GM12878 (cell line): ENCODE measurements around the gene EDN2. TPM values are rescaled to one million over a fixed set of nuclear protein-coding genes. Genes with fewer than 3 reads are reported as not detected.

ENCODE experiments used
- ATAC-seq: fragments of 200-7000 bp; cut with Tn5 transposase; 3 replicates; pipeline ENCODE4 v1.9.1; 2020; ENCODE audit warnings: mild to moderate bottlenecking, moderate library complexity
- BruUV-seq: library from RNA; stranded (reverse); fragments of 400-500 nt; replicated peaks from 2 replicates; lab custom pipeline; 2021; lab: Mats Ljungman, UMichigan
- CTCF ChIA-PET: fragments of 300-600 bp; sonication (Branson Sonifier 250); formaldehyde crosslinking; extraction: SDS; loops from one replicate; lab custom pipeline; 2021; ENCODE audit warnings: inconsistent platforms; lab: Yijun Ruan, JAX
- POLR2A ChIA-PET: fragments of 350-600 bp; formaldehyde crosslinking; extraction: SDS; loops from one replicate; lab custom pipeline; 2021; ENCODE audit warnings: inconsistent platforms; lab: Charles Lee
- RAD21 ChIA-PET: fragments of 300-600 bp; sonication (Branson Sonifier 250); formaldehyde crosslinking; loops from one replicate; lab custom pipeline; 2023; ENCODE audit warnings: antibody characterized with exemption; ENCODE audit not compliant: unreplicated experiment; lab: Charles Lee
- SMC1A ChIA-PET: fragments of 300-600 bp; sonication (Branson Sonifier 250); formaldehyde crosslinking; loops from one replicate; lab custom pipeline; 2023; ENCODE audit not compliant: unreplicated experiment, uncharacterized antibody; lab: Charles Lee
- DNase-seq: peaks from one replicate; pipeline ENCODE4 v3.0.0-alpha.2; 2011; ENCODE audit warnings: low read depth, low spot score
- FAIRE-seq: peaks from 3 replicates; lab custom pipeline; 2011; peaks lifted over from hg19 to GRCh38; lab: Jason Lieb, UNC
- H2AFZ ChIP-seq: 2 replicates; pipeline ENCODE4 v1.6.0; 2011; ENCODE audit warnings: low read depth, low read length, control low read depth; ENCODE audit not compliant: control insufficient read depth
- H3K27ac ChIP-seq: 2 replicates; pipeline ENCODE4 v1.5.1; 2011; ENCODE audit warnings: control low read depth; ENCODE audit not compliant: control insufficient read depth, insufficient read depth
- H3K27me3 ChIP-seq, 2 experiments: replicated peaks in 1 of 2; 2 replicates each; pipeline versions ENCODE4 v1.6.0 to v1.6.1; 2011; ENCODE audit warnings: low read length in 1 of 2; ENCODE audit not compliant: control insufficient read depth in 2 of 2, insufficient read depth in 2 of 2
- H3K36me3 ChIP-seq, 2 experiments: 2 replicates each; pipeline ENCODE4 v1.5.1; 2011; ENCODE audit warnings: low read length in 1 of 2; ENCODE audit not compliant: control insufficient read depth in 2 of 2, insufficient read depth in 2 of 2
- H3K4me1 ChIP-seq: 2 replicates; pipeline ENCODE4 v1.6.1; 2011; ENCODE audit warnings: mild to moderate bottlenecking, low read length, moderate library complexity, mixed read lengths; ENCODE audit not compliant: control insufficient read depth, insufficient read depth
- H3K4me2 ChIP-seq: 2 replicates; pipeline ENCODE4 v1.6.0; 2011; ENCODE audit warnings: control low read depth; ENCODE audit not compliant: control insufficient read depth, insufficient read depth
- H3K4me3 ChIP-seq: fragments of 200-600 bp; sonication (generic); 2 replicates; pipeline ENCODE4 v1.5.1; 2016
- H3K79me2 ChIP-seq: 2 replicates; pipeline ENCODE4 v1.6.0; 2011; ENCODE audit warnings: low read length; ENCODE audit not compliant: control insufficient read depth, insufficient read depth
- H3K9ac ChIP-seq: 2 replicates; pipeline ENCODE4 v1.8.0; 2011; ENCODE audit warnings: low read length, control low read depth, mixed read lengths; ENCODE audit not compliant: control insufficient read depth, insufficient read depth
- H3K9me3 ChIP-seq: replicated peaks from 3 replicates; pipeline ENCODE4 v1.5.1; 2011; ENCODE audit warnings: mild to moderate bottlenecking, low read length; ENCODE audit not compliant: control insufficient read depth, insufficient read depth
- H4K20me1 ChIP-seq: 2 replicates; pipeline ENCODE4 v1.6.0; 2011; ENCODE audit not compliant: control insufficient read depth, insufficient read depth
- ATF3 ChIP-seq: IDR thresholded peaks from 2 replicates; pipeline ENCODE4 v1.6.1; 2011; ENCODE audit warnings: low read depth, mild to moderate bottlenecking, low read length, moderate library complexity, borderline replicate concordance; ENCODE audit errors: extremely low read depth
- BHLHE40 ChIP-seq, 2 experiments: fragments of 450-650 bp in 1 of 2; IDR thresholded peaks; 2 replicates each; pipeline ENCODE4 v1.6.1; 2011 to 2017; ENCODE audit warnings: low read depth in 2 of 2, borderline replicate concordance in 1 of 2, improper control_type of control experiment in 1 of 2, low read length in 1 of 2, mild to moderate bottlenecking in 1 of 2
- BRCA1 ChIP-seq: IDR thresholded peaks from 2 replicates; pipeline ENCODE4 v1.6.1; 2011; ENCODE audit warnings: low read depth, low read length, improper control_type of control experiment
- CHD1 ChIP-seq: IDR thresholded peaks from 2 replicates; pipeline ENCODE4 v1.6.1; 2012; ENCODE audit warnings: low read depth, low read length, improper control_type of control experiment
- JUNB ChIP-seq: IDR thresholded peaks from 2 replicates; pipeline ENCODE4 v1.6.1; 2016; ENCODE audit warnings: antibody characterized with exemption, mild to moderate bottlenecking
- MEF2B ChIP-seq: fragments of 450-650 bp; IDR thresholded peaks from 2 replicates; pipeline ENCODE4 v1.6.1; 2018; ENCODE audit warnings: mild to moderate bottlenecking, moderate library complexity; ENCODE audit not compliant: partially characterized antibody, poor library complexity, severe bottlenecking
- NR2C2 ChIP-seq: IDR thresholded peaks from 2 replicates; pipeline ENCODE4 v1.6.1; 2011; ENCODE audit warnings: borderline replicate concordance, low read depth; ENCODE audit not compliant: control insufficient read depth, insufficient read length
- RELA ChIP-seq: fragments of 450-650 bp; IDR thresholded peaks from 2 replicates; pipeline ENCODE4 v1.8.0; 2014; ENCODE audit warnings: borderline replicate concordance; ENCODE audit not compliant: partially characterized antibody
- SMAD5 ChIP-seq: IDR thresholded peaks from 2 replicates; pipeline ENCODE4 v1.6.1; 2016; ENCODE audit warnings: antibody characterized with exemption, low read depth
- TBL1XR1 ChIP-seq: IDR thresholded peaks from 2 replicates; pipeline ENCODE4 v1.6.1; 2012; ENCODE audit warnings: low read depth, low read length, improper control_type of control experiment
- TCF3 ChIP-seq: IDR thresholded peaks from 2 replicates; pipeline ENCODE4 v1.6.1; 2012; ENCODE audit warnings: low read depth, mild to moderate bottlenecking, low read length, borderline replicate concordance; ENCODE audit not compliant: insufficient read depth
- ZBTB40 ChIP-seq: fragments of 450-650 bp; IDR thresholded peaks from 2 replicates; pipeline ENCODE4 v1.6.1; 2016; ENCODE audit warnings: mild to moderate bottlenecking, moderate library complexity, borderline replicate concordance
- ZNF24 ChIP-seq: fragments of 450-650 bp; IDR thresholded peaks from 2 replicates; pipeline ENCODE4 v1.6.1; 2017; ENCODE audit warnings: antibody characterized with exemption, mild to moderate bottlenecking
- WGBS: methylation state at CpG from one replicate; pipeline ENCODE4 v1.1.6; 2016; ENCODE audit warnings: low lambda C conversion rate; ENCODE audit not compliant: insufficient replicate concordance, insufficient coverage; ENCODE audit errors: missing lambda C conversion rate; 5-methylcytosine and 5-hydroxymethylcytosine counted together
- in situ Hi-C: fragments of 300-500 bp; cut with MboI; formaldehyde crosslinking; loops from 9 replicates; pipeline ENCODE4 v1.14.3; 2018; ENCODE audit warnings: mixed read lengths
- intact Hi-C: fragments of 100-400 bp; cut with micrococcal nuclease; formaldehyde crosslinking; loops from one replicate; pipeline ENCODE4 v1.14.2; 2022; ENCODE audit not compliant: unreplicated experiment
- polyA plus RNA-seq, 11 experiments: library from polyadenylated mRNA; depleted of rRNA in 4 of 11; unstranded in 6 of 11; stranded (reverse) in 5 of 11; fragments of >200 nt; fragmentation: Nextera tagmentation in 4 of 11; fragmentation: Illumina TruSeq in 1 of 11; extraction: Ambion mirVana in 4 of 11; extraction: Trizol in 1 of 11; gene quantifications; 1 replicate in 1 of 11; 2 replicates in 10 of 11; pipeline versions ENCODE4 v1.2.1 to v1.2.3, GENCODE V29; 2011 to 2016; ENCODE audit warnings: inconsistent platforms in 2 of 11, missing spikeins in 2 of 11, low read depth in 1 of 11
- total RNA-seq, 4 experiments: library from RNA; depleted of rRNA in 3 of 4; stranded (reverse); fragments of >200 nt in 3 of 4; fragmentation: Illumina TruSeq in 1 of 4; extraction: Trizol in 1 of 4; gene quantifications; 2 replicates each; pipeline versions ENCODE4 v1.2.1 to v1.2.3, GENCODE V29; 2013 to 2021
- TF ChIP-seq, protein P1 (sequence below): IDR thresholded peaks from 2 replicates; pipeline ENCODE4 v1.6.1; 2012; ENCODE audit warnings: low read depth, low read length, improper control_type of control experiment
- TF ChIP-seq, protein P2 (sequence below): fragments of 450-650 bp; formaldehyde crosslinking; IDR thresholded peaks from 2 replicates; pipeline ENCODE4 v1.5.0; 2022; ENCODE audit warnings: mild to moderate bottlenecking, missing genetic modification characterization

The EDN2 gene
- total and polyA plus RNA-seq, 10 of the 15 experiments (the other 5 are each of a cell fraction or from before 2014, with no cell fraction given), result 0.11 to 1.5 (median 0.43) TPM; not detected in 1

- in situ Hi-C loops (no loop called here), intact Hi-C loops (no loop called here)
- peak; percentile 51 for ATAC-seq
- Histone ChIP-seq H3K9me3 (no peaks in the 10 kb centered on the region), H3K4me3 (peak overlapping the region; percentile 45; the same call in 1 of the 2 replicates), H3K9ac (peak overlapping the region; percentile 60), H2AFZ (peak overlapping the region; percentile 59), H3K4me1 (peaks cover 40% of the 10 kb centered on the region), H3K27me3 (no peaks in the 10 kb centered on the region), H3K27ac (peak overlapping the region; percentile 69), H3K36me3 (no peaks in the 10 kb centered on the region), H3K79me2 (no peaks in the 10 kb centered on the region), H3K4me2 (peak overlapping the region; percentile 76), H4K20me1 (no peaks in the 10 kb centered on the region)
- no peak for FAIRE-seq
- ChIA-PET RAD21 (no interaction called here), CTCF (interaction anchor here (0.9 to 1.0 kb wide), 2 partner anchors 29 to 75 kb away, joined by 3 read pairs; no protein-coding TSS in a partner anchor), SMC1A (interaction anchor here (0.6 to 1.3 kb wide), 4 partner anchors 13 to 379 kb away, joined by 3 read pairs; no protein-coding TSS in a partner anchor), POLR2A (no interaction called here)
- BruUV-seq, result no TSS peak
- 9% methylated on average over 23 of the region's 23 CpGs for WGBS
- DNase-seq, result peak; percentile 26
- TF ChIP-seq ZNF24 (no peak), TBL1XR1 (no peak), RELA (no peak), ATF3 (no peak), JUNB (peak; percentile 46; the same call in 1 of the 2 replicates), BHLHE40 (IDR thresholded peaks at IDR 0.05; ENCODE audit: borderline replicate concordance in 1 of 2, low read depth in 2 of 2, low read length in 1 of 2) (no peak), ZBTB40 (no peak), NR2C2 (no peak), BRCA1 (no peak), CHD1 (no peak), SMAD5 (no peak), TCF3 (no peak), MEF2B (no peak)
- TF ChIP-seq, protein P1, sequence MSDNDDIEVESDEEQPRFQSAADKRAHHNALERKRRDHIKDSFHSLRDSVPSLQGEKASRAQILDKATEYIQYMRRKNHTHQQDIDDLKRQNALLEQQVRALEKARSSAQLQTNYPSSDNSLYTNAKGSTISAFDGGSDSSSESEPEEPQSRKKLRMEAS, result no peak
- TF ChIP-seq, protein P2, sequence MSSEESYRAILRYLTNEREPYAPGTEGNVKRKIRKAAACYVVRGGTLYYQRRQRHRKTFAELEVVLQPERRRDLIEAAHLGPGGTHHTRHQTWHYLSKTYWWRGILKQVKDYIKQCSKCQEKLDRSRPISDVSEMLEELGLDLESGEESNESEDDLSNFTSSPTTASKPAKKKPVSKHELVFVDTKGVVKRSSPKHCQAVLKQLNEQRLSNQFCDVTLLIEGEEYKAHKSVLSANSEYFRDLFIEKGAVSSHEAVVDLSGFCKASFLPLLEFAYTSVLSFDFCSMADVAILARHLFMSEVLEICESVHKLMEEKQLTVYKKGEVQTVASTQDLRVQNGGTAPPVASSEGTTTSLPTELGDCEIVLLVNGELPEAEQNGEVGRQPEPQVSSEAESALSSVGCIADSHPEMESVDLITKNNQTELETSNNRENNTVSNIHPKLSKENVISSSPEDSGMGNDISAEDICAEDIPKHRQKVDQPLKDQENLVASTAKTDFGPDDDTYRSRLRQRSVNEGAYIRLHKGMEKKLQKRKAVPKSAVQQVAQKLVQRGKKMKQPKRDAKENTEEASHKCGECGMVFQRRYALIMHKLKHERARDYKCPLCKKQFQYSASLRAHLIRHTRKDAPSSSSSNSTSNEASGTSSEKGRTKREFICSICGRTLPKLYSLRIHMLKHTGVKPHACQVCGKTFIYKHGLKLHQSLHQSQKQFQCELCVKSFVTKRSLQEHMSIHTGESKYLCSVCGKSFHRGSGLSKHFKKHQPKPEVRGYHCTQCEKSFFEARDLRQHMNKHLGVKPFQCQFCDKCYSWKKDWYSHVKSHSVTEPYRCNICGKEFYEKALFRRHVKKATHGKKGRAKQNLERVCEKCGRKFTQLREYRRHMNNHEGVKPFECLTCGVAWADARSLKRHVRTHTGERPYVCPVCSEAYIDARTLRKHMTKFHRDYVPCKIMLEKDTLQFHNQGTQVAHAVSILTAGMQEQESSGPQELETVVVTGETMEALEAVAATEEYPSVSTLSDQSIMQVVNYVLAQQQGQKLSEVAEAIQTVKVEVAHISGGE, result no peak
These were observed 2.1 kb upstream of the EDN2 start for GRCh38 chr1:41486371-41487125.
